OCI-LY1 (cell line): ENCODE measurements around the gene COL23A1.

ENCODE experiments used
- H2AFZ ChIP-seq: fragments of 200-600 bp; sonication (generic), shearing (Covaris generic); 2 replicates; pipeline ENCODE4 v1.6.0; 2014; ENCODE audit warnings: antibody characterized with exemption, mild to moderate bottlenecking, low read length
- H3F3A ChIP-seq: fragments of 200-600 bp; sonication (generic), shearing (Covaris generic); 2 replicates; pipeline ENCODE4 v1.6.0; 2014; ENCODE audit warnings: mild to moderate bottlenecking, antibody characterized with exemption, low read length, moderate library complexity; ENCODE audit not compliant: insufficient read depth
- H3K27ac ChIP-seq: fragments of 200-600 bp; sonication (generic); 2 replicates; pipeline ENCODE4 v1.5.1; 2014; ENCODE audit warnings: low read length, mixed run types, mild to moderate bottlenecking, low read depth; ENCODE audit not compliant: poor library complexity, severe bottlenecking
- H3K27me3 ChIP-seq: fragments of 200-600 bp; sonication (generic); 2 replicates; pipeline ENCODE4 v1.6.0; 2014; ENCODE audit warnings: antibody characterized with exemption, mild to moderate bottlenecking, low read length, moderate library complexity; ENCODE audit not compliant: insufficient read depth
- H3K36me3 ChIP-seq: fragments of 200-600 bp; sonication (generic); 2 replicates; pipeline ENCODE4 v1.6.1; 2014; ENCODE audit warnings: mild to moderate bottlenecking, antibody characterized with exemption, low read length, moderate library complexity, mixed read lengths; ENCODE audit not compliant: insufficient read depth
- H3K4me1 ChIP-seq: fragments of 200-600 bp; sonication (generic); 2 replicates; pipeline ENCODE4 v1.5.1; 2014; ENCODE audit warnings: mild to moderate bottlenecking, low read length, moderate library complexity; ENCODE audit not compliant: insufficient read depth, severe bottlenecking
- H3K4me2 ChIP-seq: fragments of 200-600 bp; sonication (generic), shearing (Covaris generic); 2 replicates; pipeline ENCODE4 v1.6.1; 2014; ENCODE audit warnings: low read length
- H3K4me3 ChIP-seq: fragments of 200-600 bp; sonication (generic); 2 replicates; pipeline ENCODE4 v1.5.1; 2014; ENCODE audit warnings: low read length, low read depth, mild to moderate bottlenecking, mixed read lengths; ENCODE audit not compliant: poor library complexity, severe bottlenecking
- H3K79me2 ChIP-seq: fragments of 200-600 bp; shearing (Covaris generic); 2 replicates; pipeline ENCODE4 v1.6.1; 2016; ENCODE audit warnings: mixed run types, low read length, mixed read lengths; ENCODE audit not compliant: insufficient read depth
- H3K9ac ChIP-seq: fragments of 200-600 bp; sonication (generic), shearing (Covaris generic); 2 replicates; pipeline ENCODE4 v1.6.1; 2014; ENCODE audit warnings: mild to moderate bottlenecking, low read length, mixed read lengths
- H3K9me2 ChIP-seq: fragments of 200-600 bp; sonication (generic), shearing (Covaris generic); 2 replicates; pipeline ENCODE4 v1.6.1; 2014; ENCODE audit warnings: low read depth, mild to moderate bottlenecking, low read length, mixed read lengths
- H3K9me3 ChIP-seq: fragments of 200-600 bp; shearing (Covaris generic); 2 replicates; pipeline ENCODE4 v1.6.1; 2014; ENCODE audit warnings: low read length, mixed read lengths
- H4K20me1 ChIP-seq: fragments of 200-600 bp; sonication (generic), shearing (Covaris generic); 2 replicates; pipeline ENCODE4 v1.6.0; 2016; ENCODE audit warnings: mild to moderate bottlenecking, low read length; ENCODE audit not compliant: insufficient read depth
- CTCF ChIP-seq: fragments of 200-600 bp; sonication (generic), shearing (Covaris generic); IDR thresholded peaks from 2 replicates; pipeline ENCODE4 v1.5.1; 2017; ENCODE audit warnings: mild to moderate bottlenecking, antibody characterized with exemption, low read length, moderate library complexity, mixed read lengths
- EZH2 ChIP-seq: fragments of 200-600 bp; sonication (generic), shearing (Covaris generic); IDR thresholded peaks from 2 replicates; pipeline ENCODE4 v1.8.0; 2017; ENCODE audit warnings: borderline replicate concordance, mixed run types, mild to moderate bottlenecking, antibody characterized with exemption, low read length, moderate library complexity, mixed read lengths

Gene COL23A1

GRCh38 chr5:178470760-178471025, 119.5 kb downstream of the COL23A1 start:
- Histone ChIP-seq H3K4me2 (no peak overlapping the region), H3K9me2 (no peaks in the 10 kb centered on the region), H3K79me2 (no peaks in the 10 kb centered on the region), H3K4me1 (no peaks in the 10 kb centered on the region), H2AFZ (no peak overlapping the region), H3K27ac (no peak overlapping the region), H3K9me3 (no peaks in the 10 kb centered on the region), H3K27me3 (peaks cover 4% of the 10 kb centered on the region; the same call in 1 of the 2 replicates), H4K20me1 (no peaks in the 10 kb centered on the region), H3K4me3 (no peak overlapping the region), H3K9ac (no peak overlapping the region), H3K36me3 (no peaks in the 10 kb centered on the region), H3F3A (no peaks in the 10 kb centered on the region)
- TF ChIP-seq EZH2, result no peak
- TF ChIP-seq CTCF, result no peak

GRCh38 chr5:178469975-178470759, 120.0 kb downstream of the COL23A1 start:
- Histone ChIP-seq H3K36me3 (no peaks in the 10 kb centered on the region), H4K20me1 (no peaks in the 10 kb centered on the region), H3K79me2 (no peaks in the 10 kb centered on the region), H3K27me3 (peaks cover 4% of the 10 kb centered on the region; the same call in 1 of the 2 replicates), H3K9me2 (no peaks in the 10 kb centered on the region), H3K4me1 (no peaks in the 10 kb centered on the region), H2AFZ (no peak overlapping the region), H3K4me3 (no peak overlapping the region), H3K27ac (no peak overlapping the region), H3K9me3 (no peaks in the 10 kb centered on the region), H3F3A (no peaks in the 10 kb centered on the region), H3K4me2 (no peak overlapping the region), H3K9ac (no peak overlapping the region)
- no peak for TF ChIP-seq CTCF
- no peak for TF ChIP-seq EZH2

GRCh38 chr5:178469011-178469974, 120.9 kb downstream of the COL23A1 start:
- H3K4me2 ChIP-seq, result no peak overlapping the region
- H4K20me1 ChIP-seq, result no peaks in the 10 kb centered on the region
- no peaks in the 10 kb centered on the region for H3K9me2 ChIP-seq
- no peaks in the 10 kb centered on the region for H3K4me1 ChIP-seq
- no peak overlapping the region for H2AFZ ChIP-seq
- no peaks in the 10 kb centered on the region for H3K79me2 ChIP-seq
- no peaks in the 10 kb centered on the region for H3K9me3 ChIP-seq
- H3K27ac ChIP-seq, result no peak overlapping the region
- H3F3A ChIP-seq, result no peaks in the 10 kb centered on the region
- H3K4me3 ChIP-seq, result no peak overlapping the region
- no peak overlapping the region for H3K9ac ChIP-seq
- no peaks in the 10 kb centered on the region for H3K36me3 ChIP-seq
- peaks cover 4% of the 10 kb centered on the region; the same call in 1 of the 2 replicates for H3K27me3 ChIP-seq
- TF ChIP-seq EZH2 (no peak), CTCF (no peak)
